HepG2 (cell line): ENCODE data around the gene STAT6. TPM values are rescaled to one million over a fixed set of nuclear protein-coding genes. Genes with fewer than 3 reads are reported as not detected.

Source experiments
- POLR2G ChIP-seq: fragments of 200-400 bp; formaldehyde crosslinking; IDR thresholded peaks from 2 replicates; pipeline ENCODE4 v1.6.1; 2018; ENCODE audit warnings: mild to moderate bottlenecking, low read depth, low read length, moderate library complexity
- SP5 ChIP-seq: IDR thresholded peaks from 2 replicates; pipeline ENCODE4 v1.6.1; 2016; ENCODE audit warnings: low read depth, borderline replicate concordance
- TSC22D2 ChIP-seq: sonication (generic); formaldehyde crosslinking; IDR thresholded peaks from 2 replicates; pipeline ENCODE4 v1.5.1; 2020; ENCODE audit warnings: missing genetic modification reagents, mild to moderate bottlenecking, borderline replicate concordance
- ZFX ChIP-seq: sonication (generic); formaldehyde crosslinking; IDR thresholded peaks from 2 replicates; pipeline ENCODE4 v1.4.0; 2020; ENCODE audit warnings: mild to moderate bottlenecking, low read depth, missing genetic modification reagents, moderate library complexity
- ZNF281 ChIP-seq: sonication (generic); formaldehyde crosslinking; IDR thresholded peaks from 2 replicates; pipeline ENCODE4 v1.4.0; 2020; ENCODE audit warnings: missing genetic modification reagents, borderline replicate concordance
- polyA plus RNA-seq, 8 experiments: library from polyadenylated mRNA; depleted of rRNA in 3 of 8; stranded (reverse) in 7 of 8; unstranded in 1 of 8; fragments of >200 nt; fragmentation: Illumina TruSeq in 4 of 8; extraction: Trizol in 4 of 8; gene quantifications; 2 replicates each; pipeline versions ENCODE4 v1.2.1 to v1.2.3, GENCODE V29; 2011 to 2016; ENCODE audit warnings: low read depth in 4 of 8, missing spikeins in 1 of 8, mixed read lengths in 1 of 8; ENCODE audit not compliant: insufficient read depth in 1 of 8
- total RNA-seq, 5 experiments: library from RNA; depleted of rRNA; stranded (reverse); fragments of >200 nt; fragmentation: Illumina TruSeq; extraction: Trizol; gene quantifications; 2 replicates each; pipeline ENCODE4 v1.2.3, GENCODE V29; 2016; ENCODE audit warnings: low read depth in 1 of 5
- TF ChIP-seq, protein P1 (sequence below): sonication (generic); formaldehyde crosslinking; IDR thresholded peaks from 2 replicates; pipeline ENCODE4 v1.5.0; 2020; ENCODE audit warnings: mild to moderate bottlenecking, missing genetic modification reagents
- TF ChIP-seq, protein P2 (sequence below): sonication (generic); formaldehyde crosslinking; IDR thresholded peaks from 2 replicates; pipeline ENCODE4 v1.8.0; 2022; ENCODE audit warnings: missing genetic modification reagents, mild to moderate bottlenecking, borderline replicate concordance

STAT6 gene
- total and polyA plus RNA-seq, 2 of the 13 experiments (the other 11 are each of a cell fraction or from before 2014, with no cell fraction given) = 28.0 to 62.2 TPM

GRCh38 chr12:57089271-57090245 is 21.6 kb downstream of the STAT6 start (continued):
- TF ChIP-seq ZNF281 (CRISPR knock-in tag) (peak; percentile 58; the same call in 1 of the 2 replicates), SP5 (CRISPR knock-in tag) (0 out of 2 replicates have a peak, but pooled peaks have one; percentile 12), TSC22D2 (CRISPR knock-in tag) (0 out of 2 replicates have a peak, but pooled peaks have one; percentile 21), POLR2G (0 out of 2 replicates have a peak, but pooled peaks have one; percentile 44), ZFX (CRISPR knock-in tag) (peak; percentile 45; the same call in 1 of the 2 replicates)
- TF ChIP-seq, protein P1, sequence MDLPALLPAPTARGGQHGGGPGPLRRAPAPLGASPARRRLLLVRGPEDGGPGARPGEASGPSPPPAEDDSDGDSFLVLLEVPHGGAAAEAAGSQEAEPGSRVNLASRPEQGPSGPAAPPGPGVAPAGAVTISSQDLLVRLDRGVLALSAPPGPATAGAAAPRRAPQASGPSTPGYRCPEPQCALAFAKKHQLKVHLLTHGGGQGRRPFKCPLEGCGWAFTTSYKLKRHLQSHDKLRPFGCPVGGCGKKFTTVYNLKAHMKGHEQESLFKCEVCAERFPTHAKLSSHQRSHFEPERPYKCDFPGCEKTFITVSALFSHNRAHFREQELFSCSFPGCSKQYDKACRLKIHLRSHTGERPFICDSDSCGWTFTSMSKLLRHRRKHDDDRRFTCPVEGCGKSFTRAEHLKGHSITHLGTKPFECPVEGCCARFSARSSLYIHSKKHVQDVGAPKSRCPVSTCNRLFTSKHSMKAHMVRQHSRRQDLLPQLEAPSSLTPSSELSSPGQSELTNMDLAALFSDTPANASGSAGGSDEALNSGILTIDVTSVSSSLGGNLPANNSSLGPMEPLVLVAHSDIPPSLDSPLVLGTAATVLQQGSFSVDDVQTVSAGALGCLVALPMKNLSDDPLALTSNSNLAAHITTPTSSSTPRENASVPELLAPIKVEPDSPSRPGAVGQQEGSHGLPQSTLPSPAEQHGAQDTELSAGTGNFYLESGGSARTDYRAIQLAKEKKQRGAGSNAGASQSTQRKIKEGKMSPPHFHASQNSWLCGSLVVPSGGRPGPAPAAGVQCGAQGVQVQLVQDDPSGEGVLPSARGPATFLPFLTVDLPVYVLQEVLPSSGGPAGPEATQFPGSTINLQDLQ (CRISPR knock-in tag) = 0 out of 2 replicates have a peak, but pooled peaks have one; percentile 40
- TF ChIP-seq, protein P2, sequence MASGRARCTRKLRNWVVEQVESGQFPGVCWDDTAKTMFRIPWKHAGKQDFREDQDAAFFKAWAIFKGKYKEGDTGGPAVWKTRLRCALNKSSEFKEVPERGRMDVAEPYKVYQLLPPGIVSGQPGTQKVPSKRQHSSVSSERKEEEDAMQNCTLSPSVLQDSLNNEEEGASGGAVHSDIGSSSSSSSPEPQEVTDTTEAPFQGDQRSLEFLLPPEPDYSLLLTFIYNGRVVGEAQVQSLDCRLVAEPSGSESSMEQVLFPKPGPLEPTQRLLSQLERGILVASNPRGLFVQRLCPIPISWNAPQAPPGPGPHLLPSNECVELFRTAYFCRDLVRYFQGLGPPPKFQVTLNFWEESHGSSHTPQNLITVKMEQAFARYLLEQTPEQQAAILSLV (CRISPR knock-in tag) = no peak
